GM19324 (cell line): Measurements from ENCODE around the gene STING1.

Experiments
- ATAC-seq: cut with Tn5 transposase; IDR thresholded peaks from one replicate; pipeline ENCODE4 v1.9.1; 2021; ENCODE audit warnings: mild to moderate bottlenecking, moderate library complexity; ENCODE audit not compliant: unreplicated experiment, low FRiP score

Gene STING1

GRCh38 chr5:139470821-139471300, 11.7 kb downstream of the STING1 start, which contains the start of gene SMIM33:
SMIM33 (plus strand) TSS chr5:139471004; CDS start chr5:139471122, 118 bp downstream.
- ATAC-seq, result no peak

- ATAC-seq, result no peak
Observed at GRCh38 chr5:139468421-139468931, 14.1 kb downstream of the STING1 start.

- ATAC-seq, result no peak
Observed at GRCh38 chr5:139462586-139463276, 19.8 kb downstream of the STING1 start, which contains the start of gene ECSCR. ECSCR (minus strand) TSS chr5:139462743; CDS start chr5:139462670, 73 bp downstream.

GRCh38 chr5:139461698-139462097, 20.9 kb downstream of the STING1 start:
- ATAC-seq, result no peak

GRCh38 chr5:139461176-139461575, 21.4 kb downstream of the STING1 start:
- no peak for ATAC-seq

- no peak for ATAC-seq
Observed at GRCh38 chr5:139460455-139460854, 22.1 kb downstream of the STING1 start.

GRCh38 chr5:139459451-139459934, 23.1 kb downstream of the STING1 start:
- ATAC-seq, result no peak

GRCh38 chr5:139458580-139459407, 23.8 kb downstream of the STING1 start:
- no peak for ATAC-seq

- no peak for ATAC-seq
Observed at GRCh38 chr5:139457653-139458306, 24.8 kb downstream of the STING1 start.

- no peak for ATAC-seq
Observed at GRCh38 chr5:139457241-139457640, 25.3 kb downstream of the STING1 start.

- ATAC-seq, result no peak
Observed at GRCh38 chr5:139456776-139457175, 25.8 kb downstream of the STING1 start.

GRCh38 chr5:139454568-139455290, 27.8 kb downstream of the STING1 start:
- ATAC-seq, result no peak

GRCh38 chr5:139453683-139454567, 28.6 kb downstream of the STING1 start:
- ATAC-seq, result no peak

GRCh38 chr5:139451878-139452660, 30.5 kb downstream of the STING1 start:
- ATAC-seq, result no peak

GRCh38 chr5:139451176-139451575, 31.4 kb downstream of the STING1 start:
- no peak for ATAC-seq

- ATAC-seq, result no peak
Observed at GRCh38 chr5:139446956-139447779, 35.4 kb downstream of the STING1 start.
